Measurements from ENCODE around the gene TEDC2. TPM values are rescaled to one million over a fixed set of nuclear protein-coding genes. Genes with fewer than 3 reads are reported as not detected.

TEDC2 gene
- total RNA-seq, 1 experiment from 2014 or later: 35.5 TPM

DNA sequence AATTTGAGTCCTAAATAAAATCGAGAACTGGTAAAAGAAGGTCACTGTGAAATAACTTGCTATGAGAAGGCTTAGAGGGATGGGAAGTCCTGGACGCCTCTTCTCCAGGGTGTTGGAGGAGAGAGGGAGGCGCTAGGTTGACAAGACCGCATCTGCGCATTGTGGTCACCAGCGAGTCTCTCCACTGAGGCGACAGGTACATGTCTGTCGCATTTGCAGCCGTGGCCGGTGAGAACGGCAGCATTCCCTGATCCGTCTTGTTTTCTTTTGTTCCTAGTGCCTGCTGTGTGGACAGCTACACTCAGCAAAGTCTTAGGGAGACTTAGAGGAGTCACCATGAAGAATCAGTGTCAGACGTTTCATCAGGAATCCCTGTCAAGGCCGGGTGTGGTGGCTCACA, 45.8 kb downstream of the TEDC2 start:
- DNase-seq (no peak), ATAC-seq (no peak)
- intact Hi-C loops (cut with micrococcal nuclease): no loop called here
- H3K27me3 ChIP-seq (ENCODE audit: low read length): no peaks in the 10 kb centered on the region
- H3K79me2 ChIP-seq (ENCODE audit: low read length): no peaks in the 10 kb centered on the region
- H2AFZ ChIP-seq (ENCODE audit: low read length): no peak overlapping the region
- no peak overlapping the region for H3K4me3 ChIP-seq (ENCODE audit: low read length)
- no peaks in the 10 kb centered on the region for H4K20me1 ChIP-seq (ENCODE audit: low read length)
- H3K4me2 ChIP-seq (ENCODE audit: low read length): no peak overlapping the region
- CTCF ChIA-PET: no interaction called here
- POLR2A ChIA-PET (ENCODE audit: unreplicated experiment): no interaction called here
- H3K9me2 ChIP-seq (replicated peaks; ENCODE audit: low read length): no peaks in the 10 kb centered on the region
- H3K4me1 ChIP-seq (ENCODE audit: insufficient read depth, low read length): no peaks in the 10 kb centered on the region
- TF ChIP-seq, protein P1, sequence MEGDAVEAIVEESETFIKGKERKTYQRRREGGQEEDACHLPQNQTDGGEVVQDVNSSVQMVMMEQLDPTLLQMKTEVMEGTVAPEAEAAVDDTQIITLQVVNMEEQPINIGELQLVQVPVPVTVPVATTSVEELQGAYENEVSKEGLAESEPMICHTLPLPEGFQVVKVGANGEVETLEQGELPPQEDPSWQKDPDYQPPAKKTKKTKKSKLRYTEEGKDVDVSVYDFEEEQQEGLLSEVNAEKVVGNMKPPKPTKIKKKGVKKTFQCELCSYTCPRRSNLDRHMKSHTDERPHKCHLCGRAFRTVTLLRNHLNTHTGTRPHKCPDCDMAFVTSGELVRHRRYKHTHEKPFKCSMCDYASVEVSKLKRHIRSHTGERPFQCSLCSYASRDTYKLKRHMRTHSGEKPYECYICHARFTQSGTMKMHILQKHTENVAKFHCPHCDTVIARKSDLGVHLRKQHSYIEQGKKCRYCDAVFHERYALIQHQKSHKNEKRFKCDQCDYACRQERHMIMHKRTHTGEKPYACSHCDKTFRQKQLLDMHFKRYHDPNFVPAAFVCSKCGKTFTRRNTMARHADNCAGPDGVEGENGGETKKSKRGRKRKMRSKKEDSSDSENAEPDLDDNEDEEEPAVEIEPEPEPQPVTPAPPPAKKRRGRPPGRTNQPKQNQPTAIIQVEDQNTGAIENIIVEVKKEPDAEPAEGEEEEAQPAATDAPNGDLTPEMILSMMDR (conservative IDR thresholded peaks at IDR 0.05; ENCODE audit: low read depth, low read length): no peak
- TF ChIP-seq EZH2phosphoT487 (IDR thresholded peaks at IDR 0.05; ENCODE audit: borderline replicate concordance, low read length): no peak
- no peak for TF ChIP-seq EZH2 (IDR thresholded peaks at IDR 0.05; ENCODE audit: low read length, unreplicated experiment)
- BruUV-seq (replicated peaks): no TSS peak
- no peak overlapping the region for H3K27ac ChIP-seq (ENCODE audit: low read length)
- no peaks in the 10 kb centered on the region for H3F3A ChIP-seq (ENCODE audit: low read length, unreplicated experiment)
- no peak overlapping the region for H3K9ac ChIP-seq (ENCODE audit: low read length)
- no peaks in the 10 kb centered on the region for H3K36me3 ChIP-seq (ENCODE audit: low read depth, low read length)
- H3K9me3 ChIP-seq (ENCODE audit: low read length): no peaks in the 10 kb centered on the region

DNA sequence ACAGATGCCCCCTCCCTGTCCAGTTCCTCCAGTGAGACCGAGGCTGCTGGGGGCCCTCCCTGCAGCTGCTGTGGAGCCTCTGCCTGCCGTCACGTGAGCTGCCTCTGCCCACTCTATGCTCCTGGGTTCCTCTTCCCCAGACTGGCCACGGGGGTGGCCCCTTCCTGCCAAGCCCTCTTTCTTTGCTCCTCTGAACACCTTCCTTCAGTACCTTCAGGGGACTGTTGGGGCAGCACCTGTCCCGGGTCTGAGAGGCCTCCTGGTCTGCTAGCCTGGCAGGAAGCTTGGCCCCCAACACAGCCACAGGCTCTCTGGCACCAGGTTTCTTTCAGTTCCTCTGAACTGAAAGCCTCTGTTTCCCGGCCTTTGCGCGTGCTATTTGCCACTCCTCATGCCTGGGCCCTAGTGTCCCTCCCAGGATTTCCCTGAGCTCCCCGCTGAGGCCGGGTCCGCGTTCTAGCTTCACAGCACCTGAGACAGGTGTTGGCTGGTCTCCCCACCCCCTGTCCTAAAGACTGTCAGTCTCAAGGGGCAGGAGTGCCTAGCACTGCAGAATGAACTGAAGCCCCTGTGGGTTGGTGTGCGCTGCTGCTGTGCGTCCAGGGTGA, 47.2 kb downstream of the TEDC2 start:
- TF ChIP-seq EZH2 (IDR thresholded peaks at IDR 0.05; ENCODE audit: low read length, unreplicated experiment) (no peak), EZH2phosphoT487 (IDR thresholded peaks at IDR 0.05; ENCODE audit: borderline replicate concordance, low read length) (no peak)
- TF ChIP-seq, protein P1 (conservative IDR thresholded peaks at IDR 0.05; ENCODE audit: low read depth, low read length): no peak
- Histone ChIP-seq H3K4me2 (ENCODE audit: low read length) (no peak overlapping the region), H3K9me3 (ENCODE audit: low read length) (no peaks in the 10 kb centered on the region), H3K9me2 (replicated peaks; ENCODE audit: low read length) (no peaks in the 10 kb centered on the region), H3F3A (ENCODE audit: low read length, unreplicated experiment) (no peaks in the 10 kb centered on the region), H3K4me1 (ENCODE audit: insufficient read depth, low read length) (no peaks in the 10 kb centered on the region), H3K9ac (ENCODE audit: low read length) (no peak overlapping the region), H3K27ac (ENCODE audit: low read length) (no peak overlapping the region), H3K4me3 (ENCODE audit: low read length) (no peak overlapping the region), H3K27me3 (ENCODE audit: low read length) (no peaks in the 10 kb centered on the region), H2AFZ (ENCODE audit: low read length) (no peak overlapping the region), H4K20me1 (ENCODE audit: low read length) (no peaks in the 10 kb centered on the region), H3K36me3 (ENCODE audit: low read depth, low read length) (no peaks in the 10 kb centered on the region), H3K79me2 (ENCODE audit: low read length) (no peaks in the 10 kb centered on the region)
- ChIA-PET CTCF (no interaction called here), POLR2A (ENCODE audit: unreplicated experiment) (no interaction called here)
- intact Hi-C loops (cut with micrococcal nuclease): no loop called here
- no peak for DNase-seq
- no peak for ATAC-seq
- no TSS peak for BruUV-seq (replicated peaks)

DNA sequence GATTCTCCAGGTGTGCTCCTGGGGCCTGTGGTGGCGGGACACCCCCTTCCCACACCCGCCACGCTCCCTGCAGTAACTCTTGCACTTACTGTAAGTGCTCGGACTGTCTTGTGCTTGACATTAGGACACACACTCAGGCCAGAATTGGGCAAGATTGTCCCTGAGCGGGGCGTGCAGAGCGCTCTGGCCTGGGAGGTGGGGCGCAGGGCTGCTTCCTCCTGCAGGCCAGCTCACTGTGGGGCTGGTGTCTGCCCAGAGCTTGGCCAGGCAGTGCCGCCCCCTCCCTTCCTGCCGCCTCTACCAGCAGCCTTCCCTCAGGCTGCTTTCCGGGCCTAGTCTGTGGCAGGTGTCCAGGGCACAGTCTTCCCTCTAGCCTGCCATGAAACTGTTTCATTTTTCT, 47.8 kb downstream of the TEDC2 start:
- no peak for ATAC-seq

More for the DNA sequence above, 47.8 kb downstream of the TEDC2 start:
- no TSS peak for BruUV-seq (replicated peaks)
- H3K36me3 ChIP-seq (ENCODE audit: low read depth, low read length): no peaks in the 10 kb centered on the region
- H3K4me2 ChIP-seq (ENCODE audit: low read length): no peak overlapping the region
- TF ChIP-seq, protein P1 (conservative IDR thresholded peaks at IDR 0.05; ENCODE audit: low read depth, low read length): no peak
- no peak for TF ChIP-seq EZH2 (IDR thresholded peaks at IDR 0.05; ENCODE audit: low read length, unreplicated experiment)
- no peak for TF ChIP-seq EZH2phosphoT487 (IDR thresholded peaks at IDR 0.05; ENCODE audit: borderline replicate concordance, low read length)
- H3K4me1 ChIP-seq (ENCODE audit: insufficient read depth, low read length): no peaks in the 10 kb centered on the region
- H2AFZ ChIP-seq (ENCODE audit: low read length): no peak overlapping the region
- no peaks in the 10 kb centered on the region for H3F3A ChIP-seq (ENCODE audit: low read length, unreplicated experiment)
- H3K27me3 ChIP-seq (ENCODE audit: low read length): no peaks in the 10 kb centered on the region
- no peak overlapping the region for H3K9ac ChIP-seq (ENCODE audit: low read length)
- no peak overlapping the region for H3K4me3 ChIP-seq (ENCODE audit: low read length)
- H3K27ac ChIP-seq (ENCODE audit: low read length): no peak overlapping the region
- no peaks in the 10 kb centered on the region for H3K9me3 ChIP-seq (ENCODE audit: low read length)
- no peaks in the 10 kb centered on the region for H3K79me2 ChIP-seq (ENCODE audit: low read length)
- no peaks in the 10 kb centered on the region for H3K9me2 ChIP-seq (replicated peaks; ENCODE audit: low read length)
- DNase-seq: no peak
- intact Hi-C loops (cut with micrococcal nuclease): no loop called here
- no peaks in the 10 kb centered on the region for H4K20me1 ChIP-seq (ENCODE audit: low read length)
- CTCF ChIA-PET: no interaction called here
- POLR2A ChIA-PET (ENCODE audit: unreplicated experiment): no interaction called here

Data from PC-3 (cell line).